Loucy (cell line): ENCODE results near the gene DLL4.

Source experiments
- EZH2phosphoT487 ChIP-seq: fragments of 200-600 bp; IDR thresholded peaks from 2 replicates; pipeline ENCODE4 v1.6.1; 2018; ENCODE audit warnings: antibody characterized with exemption, mild to moderate bottlenecking, moderate library complexity, borderline replicate concordance
- TF ChIP-seq, protein P1 (sequence below): fragments of 200-600 bp; sonication (generic); conservative IDR thresholded peaks from 2 replicates; pipeline ENCODE4 v1.5.1; 2014; ENCODE audit warnings: mild to moderate bottlenecking, antibody characterized with exemption, low read length

DNA sequence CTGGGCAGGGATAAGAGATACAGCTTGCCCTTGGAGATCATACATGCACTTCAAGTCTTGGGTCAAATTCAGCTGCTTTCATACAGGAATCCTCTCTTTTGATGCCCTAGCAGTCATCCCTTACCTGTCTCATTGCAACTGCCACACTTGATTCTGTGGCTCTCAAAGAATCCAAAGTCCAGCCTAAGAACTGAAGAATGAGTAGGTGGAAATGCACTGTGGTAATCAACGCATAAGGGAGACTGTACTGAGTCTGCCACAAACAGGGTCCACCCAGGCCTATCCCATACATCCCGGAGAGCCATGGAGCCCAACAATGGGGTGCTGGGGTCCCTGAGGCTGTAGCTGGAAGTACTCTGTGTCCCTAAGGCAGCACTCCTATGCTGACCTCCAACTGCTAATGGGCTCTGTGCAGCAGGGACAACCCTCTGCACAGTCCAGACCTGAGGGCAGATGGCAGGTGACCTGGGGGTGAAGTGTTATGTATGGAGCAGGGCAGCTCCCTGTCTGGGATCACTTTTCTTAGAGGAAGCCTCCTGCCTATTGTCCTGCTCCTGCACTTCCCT is 36.6 kb upstream of the DLL4 start:
- TF ChIP-seq, protein P1, sequence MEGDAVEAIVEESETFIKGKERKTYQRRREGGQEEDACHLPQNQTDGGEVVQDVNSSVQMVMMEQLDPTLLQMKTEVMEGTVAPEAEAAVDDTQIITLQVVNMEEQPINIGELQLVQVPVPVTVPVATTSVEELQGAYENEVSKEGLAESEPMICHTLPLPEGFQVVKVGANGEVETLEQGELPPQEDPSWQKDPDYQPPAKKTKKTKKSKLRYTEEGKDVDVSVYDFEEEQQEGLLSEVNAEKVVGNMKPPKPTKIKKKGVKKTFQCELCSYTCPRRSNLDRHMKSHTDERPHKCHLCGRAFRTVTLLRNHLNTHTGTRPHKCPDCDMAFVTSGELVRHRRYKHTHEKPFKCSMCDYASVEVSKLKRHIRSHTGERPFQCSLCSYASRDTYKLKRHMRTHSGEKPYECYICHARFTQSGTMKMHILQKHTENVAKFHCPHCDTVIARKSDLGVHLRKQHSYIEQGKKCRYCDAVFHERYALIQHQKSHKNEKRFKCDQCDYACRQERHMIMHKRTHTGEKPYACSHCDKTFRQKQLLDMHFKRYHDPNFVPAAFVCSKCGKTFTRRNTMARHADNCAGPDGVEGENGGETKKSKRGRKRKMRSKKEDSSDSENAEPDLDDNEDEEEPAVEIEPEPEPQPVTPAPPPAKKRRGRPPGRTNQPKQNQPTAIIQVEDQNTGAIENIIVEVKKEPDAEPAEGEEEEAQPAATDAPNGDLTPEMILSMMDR, result no peak
- TF ChIP-seq EZH2phosphoT487, result no peak
